ENCODE data around the gene IP6K1. TPM values are rescaled to one million over a fixed set of nuclear protein-coding genes. Genes with fewer than 3 reads are reported as not detected.
"Not testable (repeated sequence)": the region's sequence is repeated elsewhere in the genome, so short reads cannot be mapped to it uniquely, and the experiment has no call there.

Gene IP6K1
- total RNA-seq, 2 experiments from 2014 or later: 18.3 to 20.3 TPM

DNA sequence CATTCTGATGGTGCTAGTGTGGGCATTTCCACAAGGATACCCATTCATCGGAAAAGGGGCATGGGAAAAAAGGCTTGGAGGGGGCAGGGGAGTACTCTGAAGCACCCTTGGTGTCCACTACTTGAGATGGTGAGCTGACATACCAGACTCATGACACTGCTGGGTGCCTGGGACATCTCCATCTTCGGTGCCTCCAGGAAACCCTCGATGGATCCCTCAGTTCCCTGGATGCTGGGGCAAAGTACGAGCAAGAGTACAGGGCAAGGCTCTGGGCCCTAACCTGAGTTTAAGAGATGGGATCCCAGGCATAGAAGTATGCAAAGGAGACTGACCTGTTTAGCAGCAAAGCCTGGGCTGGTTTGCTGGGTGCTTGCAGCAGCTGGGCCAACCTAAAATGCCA lies 5.2 kb upstream of the IP6K1 start:
- H3K4me1 Mint-ChIP-seq (ENCODE audit: low read depth): peaks cover 9% of the 10 kb centered on the region
- CTCF ChIA-PET: no interaction called here
- intact Hi-C loops (cut with micrococcal nuclease): no loop called here
- no peak overlapping the region for H3K4me3 Mint-ChIP-seq
- H3K27ac Mint-ChIP-seq: no peak overlapping the region
- no peak for DNase-seq
- no peaks in the 10 kb centered on the region for H3K9me3 Mint-ChIP-seq
- H3K36me3 Mint-ChIP-seq (ENCODE audit: low read depth): no peaks in the 10 kb centered on the region
- no peaks in the 10 kb centered on the region for H3K27me3 Mint-ChIP-seq (ENCODE audit: low read depth)

DNA sequence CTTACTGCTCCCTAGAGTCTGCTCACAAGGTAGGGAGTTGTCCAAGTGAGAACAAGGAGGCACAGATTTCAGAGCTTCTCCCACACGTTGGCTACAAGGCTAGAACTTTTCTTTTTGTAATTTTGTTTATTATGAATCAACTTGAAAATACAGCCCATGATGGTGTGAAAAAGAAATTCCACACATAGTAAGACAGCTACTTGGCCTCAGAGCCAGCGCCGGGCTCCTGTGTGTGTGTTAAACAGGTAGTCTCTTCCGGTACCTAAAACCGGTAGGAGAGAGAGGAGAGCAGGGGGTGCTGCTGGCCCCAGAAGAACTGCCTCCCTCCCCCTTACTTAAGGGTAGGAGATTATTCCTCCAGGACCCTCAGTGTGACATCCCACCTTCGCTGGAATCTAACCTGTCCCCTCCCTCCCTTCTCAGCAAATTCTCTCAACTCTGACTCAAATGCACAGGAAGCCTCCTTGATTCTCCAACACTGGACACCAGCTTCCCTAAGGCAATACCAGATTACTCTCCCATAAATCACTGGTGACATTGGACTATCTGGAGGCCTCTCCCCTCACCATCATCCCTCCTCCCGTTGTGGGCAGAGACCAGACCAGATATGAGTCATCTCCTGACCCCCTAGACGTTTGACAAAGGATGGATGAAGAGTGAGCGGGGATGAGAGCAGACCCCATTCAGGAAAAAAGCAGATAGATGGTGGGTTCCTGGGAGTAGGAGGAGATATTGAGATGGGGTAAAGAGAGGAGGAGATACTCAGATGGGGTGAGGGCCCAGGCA lies 4.5 kb upstream of the IP6K1 start:
- CTCF ChIA-PET: interaction anchor here (0.6 to 0.7 kb wide), 2 partner anchors 16 to 49 kb away, joined by 4 read pairs; no protein-coding TSS in a partner anchor

DNA sequence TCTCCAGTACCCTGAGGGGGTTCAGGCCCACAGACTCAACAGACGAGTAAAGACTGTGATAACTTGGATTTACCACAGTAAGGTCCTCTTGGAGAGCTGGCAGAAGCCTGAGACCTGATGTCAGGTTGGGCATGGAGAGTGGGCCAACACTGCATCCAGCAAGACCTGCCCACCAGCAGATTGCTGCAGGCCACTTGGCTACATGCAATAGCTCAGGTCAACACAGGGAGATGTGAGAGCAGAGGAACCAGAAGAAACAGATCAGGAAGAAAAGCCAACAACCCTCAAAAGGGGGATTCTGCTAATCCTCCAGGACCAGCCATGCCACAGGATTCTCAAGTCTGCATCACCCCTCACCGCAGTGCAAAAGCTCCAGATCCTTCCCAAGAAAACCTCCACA lies 1.7 kb upstream of the IP6K1 start:
- H3K4me1 Mint-ChIP-seq (ENCODE audit: low read depth): peaks cover 23% of the 10 kb centered on the region
- DNase-seq: no peak
- no peak overlapping the region for H3K4me3 Mint-ChIP-seq
- CTCF ChIA-PET: interaction anchor here (1.2 to 2.9 kb wide), 3 partner anchors 14 to 52 kb away, joined by 5 to 17 read pairs (median 6); no protein-coding TSS in a partner anchor
- no peaks in the 10 kb centered on the region for H3K27me3 Mint-ChIP-seq (ENCODE audit: low read depth)
- no peaks in the 10 kb centered on the region for H3K9me3 Mint-ChIP-seq
- no peak overlapping the region for H3K27ac Mint-ChIP-seq
- intact Hi-C loops (cut with micrococcal nuclease): loop anchor here (5.0 kb wide), 1 partner anchor 766 kb away; the partner anchor contains the start of gene NDUFAF3
- H3K36me3 Mint-ChIP-seq (ENCODE audit: low read depth): peaks cover 11% of the 10 kb centered on the region

More for the DNA sequence above, 4.5 kb upstream of the IP6K1 start:
- Mint-ChIP-seq H3K27ac (no peak overlapping the region), H3K9me3 (no peaks in the 10 kb centered on the region), H3K36me3 (ENCODE audit: low read depth) (no peaks in the 10 kb centered on the region), H3K4me1 (ENCODE audit: low read depth) (peaks cover 10% of the 10 kb centered on the region), H3K27me3 (ENCODE audit: low read depth) (no peaks in the 10 kb centered on the region), H3K4me3 (no peak overlapping the region)
- intact Hi-C loops (cut with micrococcal nuclease): no loop called here
- DNase-seq: no peak

DNA sequence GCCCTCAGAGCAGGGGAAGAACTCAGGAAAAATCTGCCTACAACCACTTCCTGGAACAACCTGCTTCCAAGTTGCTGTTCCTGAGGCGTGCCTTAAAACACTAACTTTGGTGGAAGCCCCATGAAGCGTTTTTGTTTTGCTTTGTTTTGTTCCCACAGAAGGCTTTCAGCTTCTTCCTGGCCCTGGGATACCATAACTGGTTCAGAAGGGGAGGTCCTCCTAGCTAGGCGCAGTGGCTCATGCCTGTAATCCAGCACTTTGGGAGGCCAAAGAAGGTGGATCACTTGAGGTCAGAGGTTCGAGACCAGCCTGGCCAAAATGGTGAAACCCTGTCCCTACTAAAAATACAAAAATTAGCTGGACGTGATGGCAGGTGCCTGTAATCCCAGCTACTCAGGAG lies 1.2 kb upstream of the IP6K1 start:
- intact Hi-C loops (cut with micrococcal nuclease): loop anchor here (5.0 kb wide), 1 partner anchor 765 kb away; the partner anchor contains the start of gene NDUFAF3
- CTCF ChIA-PET: interaction anchor here (1.2 to 2.9 kb wide), 4 partner anchors 15 to 247 kb away, joined by 3 to 17 read pairs (median 6); no protein-coding TSS in a partner anchor
- no peak for DNase-seq
- no peaks in the 10 kb centered on the region for H3K27me3 Mint-ChIP-seq (ENCODE audit: low read depth)
- no peak overlapping the region for H3K27ac Mint-ChIP-seq
- peaks cover 11% of the 10 kb centered on the region for H3K36me3 Mint-ChIP-seq (ENCODE audit: low read depth)
- peaks cover 23% of the 10 kb centered on the region for H3K4me1 Mint-ChIP-seq (ENCODE audit: low read depth)
- H3K9me3 Mint-ChIP-seq: no peaks in the 10 kb centered on the region
- H3K4me3 Mint-ChIP-seq: peak overlapping the region; percentile 83

DNA sequence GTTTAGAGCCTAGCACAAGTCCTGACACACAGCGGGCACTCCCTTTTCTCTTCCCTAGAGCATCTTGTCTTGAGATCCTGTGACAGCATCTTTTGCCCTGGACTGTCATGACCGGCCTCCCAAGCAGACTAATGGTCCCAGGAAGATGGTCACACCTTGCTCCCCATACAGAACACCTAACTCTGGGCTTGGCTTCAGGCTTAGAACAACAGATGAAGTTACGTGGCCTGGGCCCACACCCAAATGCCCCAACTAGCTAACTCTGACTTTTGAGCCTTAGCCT lies 781 bp upstream of the IP6K1 start:
- Mint-ChIP-seq H3K4me3 (peak overlapping the region; percentile 83), H3K4me1 (ENCODE audit: low read depth) (peaks cover 27% of the 10 kb centered on the region), H3K36me3 (ENCODE audit: low read depth) (peaks cover 14% of the 10 kb centered on the region), H3K9me3 (no peaks in the 10 kb centered on the region), H3K27me3 (ENCODE audit: low read depth) (no peaks in the 10 kb centered on the region), H3K27ac (peak overlapping the region; percentile 86)
- no peak for DNase-seq
- CTCF ChIA-PET: interaction anchor here (1.2 to 2.9 kb wide), 4 partner anchors 14 to 247 kb away, joined by 3 to 17 read pairs (median 6); no protein-coding TSS in a partner anchor
- intact Hi-C loops (cut with micrococcal nuclease): loop anchor here (5.0 kb wide), 1 partner anchor 765 kb away; the partner anchor contains the start of gene NDUFAF3

DNA sequence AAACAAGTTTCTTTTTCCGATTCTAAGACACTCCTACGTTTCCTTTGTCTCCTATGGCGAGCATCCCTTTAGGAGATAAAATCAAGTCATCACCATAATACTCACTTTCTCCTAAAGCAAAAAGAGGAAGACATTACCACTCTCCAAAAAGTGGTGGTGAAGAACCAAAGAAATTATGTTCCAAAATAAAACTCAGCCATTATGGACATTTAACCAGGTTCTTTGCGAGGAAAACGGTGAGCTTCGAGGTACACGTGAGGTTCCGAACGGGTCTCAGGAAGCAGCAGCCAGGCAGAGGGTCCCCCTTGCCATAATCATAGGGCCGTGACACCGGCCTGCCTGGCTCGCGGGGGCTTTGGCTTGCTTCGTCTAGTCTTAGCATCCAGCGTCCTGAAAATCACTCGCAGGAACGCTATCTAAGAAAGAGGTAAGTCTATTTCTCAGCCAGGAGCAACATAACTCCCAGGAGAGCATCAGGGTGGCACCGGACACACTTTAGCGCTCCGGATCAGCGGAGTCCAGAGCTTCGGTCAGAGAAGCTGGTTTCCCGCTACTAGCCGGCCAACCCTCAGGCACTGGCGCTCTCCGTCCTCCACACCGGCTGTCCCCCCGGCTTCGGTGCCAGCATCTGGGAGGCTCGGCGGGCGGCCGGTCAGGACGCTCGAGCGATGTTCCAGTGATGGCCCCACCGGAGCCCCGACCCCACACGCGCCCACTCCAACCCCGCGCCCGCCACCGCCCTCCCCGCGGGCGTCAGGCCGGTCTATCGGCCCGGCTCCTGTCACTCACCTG lies 581 bp downstream of the IP6K1 start:
- H3K4me1 Mint-ChIP-seq (ENCODE audit: low read depth): peaks cover 36% of the 10 kb centered on the region
- peak overlapping the region; percentile 75 for H3K27ac Mint-ChIP-seq
- peaks cover 16% of the 10 kb centered on the region for H3K36me3 Mint-ChIP-seq (ENCODE audit: low read depth)
- H3K27me3 Mint-ChIP-seq (ENCODE audit: low read depth): no peaks in the 10 kb centered on the region
- intact Hi-C loops (cut with micrococcal nuclease): loop anchor here (1.0 to 5.0 kb wide), 7 partner anchors 28 to 763 kb away; partner anchors contain the start of genes AMIGO3, APEH, IFRD2 and NDUFAF3
- CTCF ChIA-PET: interaction anchor here (1.4 to 2.9 kb wide), 3 partner anchors 41 to 246 kb away, joined by 3 to 17 read pairs (median 3); no protein-coding TSS in a partner anchor
- H3K9me3 Mint-ChIP-seq: no peaks in the 10 kb centered on the region
- DNase-seq: peak; percentile 45
- peak overlapping the region; percentile 83 for H3K4me3 Mint-ChIP-seq

DNA sequence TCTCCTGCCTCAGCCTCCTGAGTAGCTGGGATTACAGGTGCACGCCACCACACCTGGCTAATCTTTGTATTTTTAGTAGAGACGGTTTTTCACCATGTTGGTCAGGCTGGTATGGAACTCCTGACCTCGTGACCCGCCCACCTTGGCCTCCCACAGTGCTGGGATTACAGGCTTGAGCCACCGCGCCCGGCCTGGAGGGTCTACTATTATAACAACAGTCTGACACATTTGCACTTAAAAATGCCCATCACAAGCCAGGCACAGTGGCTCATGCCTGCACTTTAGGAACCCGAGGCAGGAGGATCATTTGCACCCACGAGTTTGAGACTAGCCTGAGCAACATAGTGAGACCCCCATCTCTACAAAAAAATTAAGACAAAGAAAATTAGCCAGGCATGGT lies 4.1 kb downstream of the IP6K1 start:
- H3K27ac Mint-ChIP-seq; intact Hi-C loops (cut with micrococcal nuclease); H3K4me3 Mint-ChIP-seq; H3K9me3 Mint-ChIP-seq; H3K27me3 Mint-ChIP-seq (ENCODE audit: low read depth); DNase-seq: not testable (repeated sequence)
- CTCF ChIA-PET: interaction anchor here (0.6 to 1.3 kb wide), 3 partner anchors 63 to 243 kb away, joined by 3 to 4 read pairs (median 3); no protein-coding TSS in a partner anchor
- Mint-ChIP-seq H3K4me1 (ENCODE audit: low read depth) (peaks cover 49% of the 10 kb centered on the region), H3K36me3 (ENCODE audit: low read depth) (peaks cover 19% of the 10 kb centered on the region)

DNA sequence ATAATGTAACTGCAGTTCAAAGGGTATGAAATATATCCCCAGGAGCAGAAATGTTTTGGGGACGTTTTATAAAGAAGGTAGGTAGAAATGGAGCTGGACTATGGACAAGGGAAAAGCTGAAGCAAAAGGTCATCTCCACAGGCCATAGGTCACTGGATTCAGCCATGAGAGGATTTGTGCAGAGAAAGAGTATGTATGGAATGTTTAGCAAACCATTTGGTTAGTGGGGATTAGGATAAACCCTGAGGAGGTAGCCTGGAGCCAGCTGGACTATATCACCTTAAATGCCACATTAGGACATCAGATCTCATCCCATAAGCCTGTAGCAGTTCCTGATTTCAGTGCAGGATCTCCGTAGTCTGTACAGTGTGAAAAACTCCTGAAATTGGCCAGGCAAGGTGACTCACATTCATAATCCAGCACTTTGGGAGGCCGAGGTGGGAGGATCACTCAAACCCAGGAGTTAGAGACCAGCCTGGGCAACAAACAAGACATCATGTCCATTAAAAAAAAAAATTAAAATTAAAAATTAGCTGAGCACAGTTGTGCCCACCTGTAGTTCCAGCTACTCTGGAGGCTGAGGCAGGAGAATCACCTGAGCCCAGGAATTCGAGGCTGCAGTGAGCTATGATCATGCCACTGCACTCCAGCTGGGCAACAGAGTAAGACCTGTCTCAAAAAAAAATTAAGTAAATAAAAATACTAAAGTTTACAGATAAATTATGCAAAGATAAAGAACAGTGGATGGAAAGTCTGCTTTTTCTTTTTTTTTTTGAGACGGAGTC lies 4.7 kb downstream of the IP6K1 start:
- peaks cover 23% of the 10 kb centered on the region for H3K36me3 Mint-ChIP-seq (ENCODE audit: low read depth)
- CTCF ChIA-PET: interaction anchor here (0.6 to 1.3 kb wide), 3 partner anchors 63 to 242 kb away, joined by 3 to 4 read pairs (median 3); no protein-coding TSS in a partner anchor

DNA sequence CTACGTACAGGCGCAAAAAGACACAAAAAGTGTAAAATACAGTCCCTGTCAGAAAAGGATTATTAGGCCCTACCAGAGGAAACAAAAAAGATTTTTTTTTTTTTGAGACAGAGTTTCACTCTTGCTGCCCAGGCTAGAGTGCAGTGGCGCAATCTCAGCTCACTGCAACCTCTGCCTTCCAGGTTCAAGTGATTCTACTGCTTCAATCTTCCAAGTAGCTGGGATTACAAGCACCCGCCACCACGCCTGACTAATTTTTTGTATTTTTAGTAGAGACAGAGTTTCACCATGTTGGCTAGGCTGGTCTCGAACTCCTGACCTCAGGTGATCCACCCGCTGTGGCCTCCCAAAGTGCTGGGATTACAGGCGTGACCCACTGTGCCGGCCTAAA lies 5.4 kb downstream of the IP6K1 start:
- H3K27me3 Mint-ChIP-seq (ENCODE audit: low read depth): not testable (repeated sequence)

More for the DNA sequence above, 4.7 kb downstream of the IP6K1 start:
- intact Hi-C loops (cut with micrococcal nuclease): no loop called here
- Mint-ChIP-seq H3K27ac (no peak overlapping the region), H3K4me1 (ENCODE audit: low read depth) (peaks cover 48% of the 10 kb centered on the region), H3K4me3 (no peak overlapping the region), H3K27me3 (ENCODE audit: low read depth) (no peaks in the 10 kb centered on the region), H3K9me3 (no peaks in the 10 kb centered on the region)
- no peak for DNase-seq

DNA sequence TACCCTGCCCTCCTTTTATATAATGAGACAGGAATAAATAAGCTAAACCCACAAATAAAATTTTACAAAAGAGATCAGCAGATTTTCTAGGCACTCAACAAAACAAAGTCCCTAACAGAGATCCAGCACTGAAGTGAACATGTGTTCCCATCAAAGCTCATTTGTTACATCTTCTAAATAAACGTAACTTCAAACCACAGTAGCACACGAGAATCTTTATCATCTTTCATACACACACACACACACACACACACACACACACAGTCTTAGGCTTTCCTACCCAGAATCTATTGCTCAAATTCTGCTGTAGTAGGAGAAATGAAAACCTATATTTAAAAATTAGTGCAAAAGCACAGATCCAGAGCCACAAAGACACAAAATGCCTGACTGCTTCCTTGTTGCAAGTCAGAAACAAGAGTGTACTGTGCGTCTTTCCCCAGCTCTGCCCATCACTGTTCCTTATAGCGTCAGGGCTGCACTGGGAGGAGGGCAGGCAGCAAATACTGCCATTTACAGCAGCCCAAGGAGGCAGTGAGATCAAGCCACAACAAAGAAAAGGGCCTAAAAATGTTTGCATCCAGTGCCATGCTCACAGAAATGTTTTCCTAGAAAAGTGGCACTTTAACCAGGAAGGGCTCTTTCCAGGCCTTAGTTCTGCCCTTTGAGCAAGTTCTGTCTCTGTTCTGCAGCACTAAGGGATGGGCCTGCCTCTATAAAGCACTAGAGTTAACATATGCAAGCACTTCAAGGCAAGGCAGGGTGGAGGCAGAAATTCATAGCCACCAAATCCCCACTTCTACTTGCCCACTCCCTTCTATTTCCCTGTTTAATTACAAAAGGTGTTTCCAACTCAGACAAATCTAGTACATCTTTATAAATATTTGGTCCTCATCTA lies 6.0 kb downstream of the IP6K1 start:
- CTCF ChIA-PET: no interaction called here
- peaks cover 48% of the 10 kb centered on the region for H3K4me1 Mint-ChIP-seq (ENCODE audit: low read depth)
- H3K27ac Mint-ChIP-seq: no peak overlapping the region
- intact Hi-C loops (cut with micrococcal nuclease): no loop called here
- H3K27me3 Mint-ChIP-seq (ENCODE audit: low read depth): no peaks in the 10 kb centered on the region
- peaks cover 22% of the 10 kb centered on the region for H3K36me3 Mint-ChIP-seq (ENCODE audit: low read depth)
- DNase-seq: no peak
- no peak overlapping the region for H3K4me3 Mint-ChIP-seq
- H3K9me3 Mint-ChIP-seq: no peaks in the 10 kb centered on the region

More for the DNA sequence above, 5.4 kb downstream of the IP6K1 start:
- H3K9me3 Mint-ChIP-seq; intact Hi-C loops (cut with micrococcal nuclease); DNase-seq; CTCF ChIA-PET; H3K4me3 Mint-ChIP-seq; H3K27ac Mint-ChIP-seq: not testable (repeated sequence)
- Mint-ChIP-seq H3K4me1 (ENCODE audit: low read depth) (peaks cover 49% of the 10 kb centered on the region), H3K36me3 (ENCODE audit: low read depth) (peaks cover 24% of the 10 kb centered on the region)

Data from activated naive CD4-positive, alpha-beta T cell treated with anti-CD3 and anti-CD28 coated beads for 36 hours (primary cell).